MM.1S (cell line): ENCODE data around the gene MRPL4.
A peak's percentile ranks its signal among the peaks of the same experiment; 100 is the strongest.

Experiments
- DNase-seq: peaks from one replicate; pipeline ENCODE4 v3.0.0-alpha.2; 2015
- H2AFZ ChIP-seq: fragments of 300-600 bp; sonication (generic); 2 replicates; pipeline ENCODE4 v1.6.0; 2016; ENCODE audit warnings: antibody characterized with exemption, low read length
- H3F3A ChIP-seq: fragments of 300-600 bp; sonication (generic); 2 replicates; pipeline ENCODE4 v1.6.1; 2016; ENCODE audit warnings: mild to moderate bottlenecking, antibody characterized with exemption, low read length, moderate library complexity, mixed read lengths; ENCODE audit not compliant: insufficient read depth
- H3K27ac ChIP-seq: fragments of 300-600 bp; sonication (generic); 2 replicates; pipeline ENCODE4 v1.5.1; 2016; ENCODE audit warnings: mild to moderate bottlenecking, low read length
- H3K27me3 ChIP-seq: fragments of 300-600 bp; sonication (generic); replicated peaks from 2 replicates; pipeline ENCODE4 v1.6.0; 2016; ENCODE audit warnings: low read length; ENCODE audit not compliant: insufficient read depth
- H3K36me3 ChIP-seq: fragments of 300-600 bp; sonication (generic); replicated peaks from 2 replicates; pipeline ENCODE4 v1.6.1; 2016; ENCODE audit warnings: mild to moderate bottlenecking, low read length, mixed read lengths; ENCODE audit not compliant: insufficient read depth
- H3K4me1 ChIP-seq: fragments of 300-600 bp; sonication (generic); 2 replicates; pipeline ENCODE4 v1.6.1; 2016; ENCODE audit warnings: low read length, mixed read lengths
- H3K4me2 ChIP-seq: fragments of 300-600 bp; sonication (generic); 2 replicates; pipeline ENCODE4 v1.6.0; 2016; ENCODE audit warnings: low read depth, low read length
- H3K4me3 ChIP-seq: fragments of 300-600 bp; sonication (generic); 2 replicates; pipeline ENCODE4 v1.5.1; 2016; ENCODE audit warnings: low read length, mixed read lengths
- H3K79me2 ChIP-seq: fragments of 300-600 bp; sonication (generic); 2 replicates; pipeline ENCODE4 v1.6.1; 2016; ENCODE audit warnings: mixed run types, low read length, mixed read lengths
- H3K9ac ChIP-seq: fragments of 300-600 bp; sonication (generic); 2 replicates; pipeline ENCODE4 v1.6.1; 2016; ENCODE audit warnings: low read length, mixed read lengths
- H3K9me2 ChIP-seq: fragments of 300-600 bp; sonication (generic); replicated peaks from 2 replicates; pipeline ENCODE4 v1.6.1; 2016; ENCODE audit warnings: mild to moderate bottlenecking, low read length, mixed read lengths; ENCODE audit not compliant: insufficient read depth
- H3K9me3 ChIP-seq: fragments of 300-600 bp; sonication (generic); replicated peaks from 2 replicates; pipeline ENCODE4 v1.6.1; 2016; ENCODE audit warnings: mild to moderate bottlenecking, low read length, mixed read lengths; ENCODE audit not compliant: insufficient read depth
- H4K20me1 ChIP-seq: fragments of 300-600 bp; sonication (generic); 2 replicates; pipeline ENCODE4 v1.6.1; 2016; ENCODE audit warnings: mild to moderate bottlenecking, low read length, moderate library complexity, mixed read lengths; ENCODE audit not compliant: insufficient read depth
- CTCF ChIP-seq: fragments of 300-600 bp; sonication (generic); IDR thresholded peaks from 2 replicates; pipeline ENCODE4 v1.5.1; 2016; ENCODE audit warnings: antibody characterized with exemption, low read length, mixed read lengths
- EZH2 ChIP-seq: fragments of 300-600 bp; sonication (generic); optimal IDR thresholded peaks from 2 replicates; pipeline ENCODE3; 2017; ENCODE audit warnings: low read depth, mild to moderate bottlenecking, antibody characterized with exemption, low read length, mixed read lengths
- EZH2phosphoT487 ChIP-seq: fragments of 300-600 bp; sonication (generic); IDR thresholded peaks from 2 replicates; pipeline ENCODE4 v1.6.1; 2018; ENCODE audit warnings: antibody characterized with exemption, low read length

MRPL4 gene

GRCh38 chr19:10246511-10246910 lies 5.5 kb upstream of the MRPL4 start:
- Histone ChIP-seq H3K9me3 (no peaks in the 10 kb centered on the region), H3K9ac (no peak overlapping the region), H3F3A (peaks cover 8% of the 10 kb centered on the region; the same call in 1 of the 2 replicates), H3K4me3 (no peak overlapping the region), H3K4me1 (0 out of 2 replicates have a peak, but pooled peaks cover 6% of the 10 kb centered on the region), H3K27me3 (no peaks in the 10 kb centered on the region), H2AFZ (no peak overlapping the region), H4K20me1 (no peaks in the 10 kb centered on the region), H3K4me2 (no peak overlapping the region), H3K9me2 (no peaks in the 10 kb centered on the region), H3K79me2 (no peaks in the 10 kb centered on the region), H3K27ac (no peak overlapping the region), H3K36me3 (no peaks in the 10 kb centered on the region)
- no peak for TF ChIP-seq CTCF
- no peak for TF ChIP-seq EZH2
- TF ChIP-seq EZH2phosphoT487, result no peak
- DNase-seq, result no peak

- Histone ChIP-seq H3K9me3 (no peaks in the 10 kb centered on the region), H4K20me1 (no peaks in the 10 kb centered on the region), H3K79me2 (peaks cover 32% of the 10 kb centered on the region), H3K27ac (peak overlapping the region; percentile 59; the same call in 1 of the 2 replicates), H3K9me2 (no peaks in the 10 kb centered on the region), H3K9ac (peak overlapping the region; percentile 95), H2AFZ (peak overlapping the region; percentile 83), H3F3A (peaks cover 8% of the 10 kb centered on the region; the same call in 1 of the 2 replicates), H3K4me2 (peak overlapping the region; percentile 97), H3K36me3 (peaks cover 4% of the 10 kb centered on the region), H3K4me1 (0 out of 2 replicates have a peak, but pooled peaks cover 11% of the 10 kb centered on the region), H3K4me3 (peak overlapping the region; percentile 96), H3K27me3 (no peaks in the 10 kb centered on the region)
- no peak for DNase-seq
- TF ChIP-seq EZH2, result no peak
- no peak for TF ChIP-seq CTCF
- TF ChIP-seq EZH2phosphoT487, result no peak
Observed at GRCh38 chr19:10252707-10253106, 693 bp downstream of the MRPL4 start.

GRCh38 chr19:10254244-10254643 lies 2.2 kb downstream of the MRPL4 start:
- Histone ChIP-seq H3K4me2 (no peak overlapping the region), H3K9me3 (no peaks in the 10 kb centered on the region), H3F3A (0 out of 2 replicates have a peak, but pooled peaks cover 5% of the 10 kb centered on the region), H3K9ac (no peak overlapping the region), H2AFZ (no peak overlapping the region), H3K27ac (no peak overlapping the region), H3K4me3 (no peak overlapping the region), H4K20me1 (no peaks in the 10 kb centered on the region), H3K79me2 (peaks cover 32% of the 10 kb centered on the region), H3K9me2 (no peaks in the 10 kb centered on the region), H3K4me1 (0 out of 2 replicates have a peak, but pooled peaks cover 11% of the 10 kb centered on the region), H3K27me3 (no peaks in the 10 kb centered on the region), H3K36me3 (peaks cover 4% of the 10 kb centered on the region)
- TF ChIP-seq EZH2phosphoT487 (no peak), CTCF (no peak), EZH2 (no peak)
- DNase-seq, result no peak
